GM10266 (cell line): ENCODE data around the gene BTG1.

ENCODE experiments used
- DNase-seq: peaks from one replicate; pipeline ENCODE4 v3.0.0; 2012; ENCODE audit errors: extremely low spot score
- TF ChIP-seq, protein P1 (sequence below): IDR thresholded peaks from 2 replicates; pipeline ENCODE4 v1.5.1; 2012; ENCODE audit warnings: mild to moderate bottlenecking, low read depth; ENCODE audit not compliant: control insufficient read depth, insufficient read depth; ENCODE audit errors: missing control alignments

Gene BTG1, protein sequence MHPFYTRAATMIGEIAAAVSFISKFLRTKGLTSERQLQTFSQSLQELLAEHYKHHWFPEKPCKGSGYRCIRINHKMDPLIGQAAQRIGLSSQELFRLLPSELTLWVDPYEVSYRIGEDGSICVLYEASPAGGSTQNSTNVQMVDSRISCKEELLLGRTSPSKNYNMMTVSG

DNA sequence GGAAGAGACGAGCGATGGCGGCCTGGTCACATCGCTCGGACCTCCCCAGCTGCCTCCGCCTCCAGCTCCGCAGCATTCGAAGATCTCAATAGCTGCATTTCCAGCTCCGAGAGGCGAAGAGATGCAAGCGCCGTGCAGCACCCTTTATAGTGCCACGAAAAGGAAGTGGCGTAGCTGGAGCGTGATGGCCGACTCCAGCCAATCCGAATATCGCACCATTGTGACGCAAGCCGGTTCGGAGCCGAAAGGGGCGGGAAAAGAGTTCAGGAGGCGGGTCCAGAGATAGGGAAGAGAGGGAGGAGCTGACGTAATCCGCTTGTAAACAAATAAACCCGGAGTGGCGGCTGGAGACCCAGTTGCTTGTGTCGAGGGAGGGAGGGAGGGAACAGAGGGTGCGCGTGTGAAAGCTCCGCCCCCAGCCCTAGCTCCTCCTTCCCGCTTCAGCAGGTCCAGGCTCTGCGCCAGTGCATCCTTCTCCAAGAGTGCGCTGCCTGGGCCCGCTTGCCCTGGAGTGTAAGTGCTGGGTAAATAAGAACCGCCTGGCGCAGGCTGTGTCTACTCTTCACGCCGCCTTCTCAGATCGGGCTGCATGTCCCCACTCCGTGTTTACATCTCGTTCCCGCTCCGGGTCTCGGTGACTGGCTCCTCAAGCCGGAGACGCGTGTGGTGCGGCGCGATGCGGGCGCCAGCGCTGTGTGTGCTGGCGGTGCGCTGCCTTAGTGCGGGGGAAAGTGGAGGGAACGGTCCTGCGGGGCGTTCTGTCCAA is at the start of gene BTG1:
Gene BTG1 (minus strand): TSS at position 116 of the 766 bp plus-strand sequence. CDS start 311 bp downstream, outside the sequence.
- TF ChIP-seq, protein P1, sequence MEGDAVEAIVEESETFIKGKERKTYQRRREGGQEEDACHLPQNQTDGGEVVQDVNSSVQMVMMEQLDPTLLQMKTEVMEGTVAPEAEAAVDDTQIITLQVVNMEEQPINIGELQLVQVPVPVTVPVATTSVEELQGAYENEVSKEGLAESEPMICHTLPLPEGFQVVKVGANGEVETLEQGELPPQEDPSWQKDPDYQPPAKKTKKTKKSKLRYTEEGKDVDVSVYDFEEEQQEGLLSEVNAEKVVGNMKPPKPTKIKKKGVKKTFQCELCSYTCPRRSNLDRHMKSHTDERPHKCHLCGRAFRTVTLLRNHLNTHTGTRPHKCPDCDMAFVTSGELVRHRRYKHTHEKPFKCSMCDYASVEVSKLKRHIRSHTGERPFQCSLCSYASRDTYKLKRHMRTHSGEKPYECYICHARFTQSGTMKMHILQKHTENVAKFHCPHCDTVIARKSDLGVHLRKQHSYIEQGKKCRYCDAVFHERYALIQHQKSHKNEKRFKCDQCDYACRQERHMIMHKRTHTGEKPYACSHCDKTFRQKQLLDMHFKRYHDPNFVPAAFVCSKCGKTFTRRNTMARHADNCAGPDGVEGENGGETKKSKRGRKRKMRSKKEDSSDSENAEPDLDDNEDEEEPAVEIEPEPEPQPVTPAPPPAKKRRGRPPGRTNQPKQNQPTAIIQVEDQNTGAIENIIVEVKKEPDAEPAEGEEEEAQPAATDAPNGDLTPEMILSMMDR: no peak
- DNase-seq: peak; percentile 98

DNA sequence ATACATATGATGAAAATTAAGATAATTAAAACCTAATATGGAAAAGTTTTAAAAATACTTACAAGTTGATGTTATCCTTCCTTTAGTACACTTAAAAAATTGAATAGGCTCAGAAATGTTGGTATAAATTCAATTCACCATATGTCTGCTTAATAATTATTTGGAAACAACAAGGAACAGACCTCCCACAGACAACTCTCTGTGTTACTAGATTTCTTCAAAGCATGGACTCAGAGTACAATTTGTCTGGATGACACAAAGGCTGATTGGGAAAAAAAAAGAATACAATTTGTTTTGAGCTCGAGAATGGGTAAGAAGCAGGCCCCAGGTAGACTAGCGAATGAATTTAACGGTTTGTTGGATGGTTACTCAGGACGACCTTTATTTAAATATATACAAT is 48.9 kb upstream of the BTG1 start:
- TF ChIP-seq, protein P1: no peak
- DNase-seq: no peak

DNA sequence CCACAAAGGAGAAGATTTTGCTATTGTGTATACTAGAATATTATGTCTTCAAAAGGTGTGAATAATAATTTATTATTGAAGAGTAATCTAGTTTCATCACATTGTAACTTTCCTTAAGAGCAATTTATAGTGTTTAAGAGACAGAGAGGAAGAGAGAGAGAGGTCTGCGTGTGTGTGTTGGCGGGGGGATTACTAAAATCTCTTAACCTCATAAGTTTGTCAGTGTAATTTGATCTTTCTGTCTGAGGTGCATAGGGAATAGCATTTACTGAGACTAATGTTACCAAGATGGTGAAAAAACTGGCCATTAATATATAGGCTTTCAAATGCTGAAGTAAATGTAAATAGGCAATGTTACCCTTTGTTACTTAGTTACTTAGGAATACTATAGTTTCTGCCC is 48.2 kb upstream of the BTG1 start:
- no peak for DNase-seq
- TF ChIP-seq, protein P1: no peak

DNA sequence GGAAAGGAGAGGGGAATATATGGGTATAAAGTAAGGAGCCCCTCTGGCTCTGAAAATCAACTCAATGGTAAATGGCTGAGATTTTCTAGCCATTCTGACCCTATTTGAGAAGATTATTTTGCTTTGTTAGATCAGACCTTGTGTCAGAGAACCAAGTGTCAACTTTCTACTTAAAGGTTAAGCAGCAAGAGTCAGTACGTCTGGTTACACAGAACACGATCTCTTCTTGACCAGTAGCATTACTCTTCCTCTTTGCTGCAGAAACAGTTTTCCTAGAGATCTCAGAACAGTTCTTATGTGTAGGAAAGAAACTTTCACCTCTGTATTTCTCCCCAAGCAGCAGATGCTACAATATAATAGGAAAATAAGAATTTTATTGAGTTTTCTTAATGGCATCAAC is 47.4 kb upstream of the BTG1 start:
- DNase-seq: no peak
- TF ChIP-seq, protein P1: no peak

DNA sequence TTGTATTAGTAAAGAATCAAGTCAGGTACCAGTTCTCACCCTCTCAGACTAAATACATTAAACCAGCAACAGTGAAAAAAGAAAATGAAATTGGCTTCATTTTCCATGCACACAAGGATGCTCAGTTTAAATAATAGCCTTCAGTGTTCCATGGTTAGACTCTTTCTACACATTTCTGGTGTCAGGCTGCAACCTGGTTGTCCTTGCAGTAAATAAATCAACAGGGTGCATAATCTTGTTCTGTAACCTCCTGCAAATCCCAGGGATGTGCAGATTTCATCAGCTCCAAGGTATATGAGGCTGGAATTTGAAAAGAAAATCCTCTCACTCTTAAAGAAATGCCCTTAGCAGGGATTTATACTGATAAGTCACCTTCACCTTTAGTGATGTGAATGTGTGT is 46.7 kb upstream of the BTG1 start:
- DNase-seq: no peak
- TF ChIP-seq, protein P1: no peak

DNA sequence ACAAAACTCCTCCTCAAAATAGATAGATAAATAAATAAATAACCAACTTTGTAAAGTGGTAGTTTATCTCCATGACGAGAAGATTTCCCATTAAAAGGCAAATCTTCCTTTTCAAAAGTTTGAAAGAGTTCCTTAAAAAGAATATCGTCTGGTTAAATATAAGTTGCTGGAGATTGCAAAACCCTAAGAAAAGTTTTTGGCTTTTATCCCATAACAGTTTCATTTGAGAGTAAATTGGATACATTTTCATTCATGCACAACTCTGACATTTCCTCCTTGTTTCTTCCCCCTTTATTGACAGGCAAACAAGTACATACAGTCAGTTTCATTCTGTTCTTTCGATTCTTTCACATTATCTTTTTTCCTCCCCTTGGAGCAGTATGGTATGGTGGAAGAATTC is 45.4 kb upstream of the BTG1 start:
- DNase-seq: no peak
- TF ChIP-seq, protein P1: no peak
